HG02798 (cell line): ENCODE measurements around the gene NQO2.
"Not testable (repeated sequence)": the region's sequence is repeated elsewhere in the genome, so short reads cannot be mapped to it uniquely, and the experiment has no call there.

Experiments
- ATAC-seq: cut with Tn5 transposase; IDR thresholded peaks from one replicate; pipeline ENCODE4 v1.9.1; 2021; ENCODE audit warnings: mild to moderate bottlenecking; ENCODE audit not compliant: unreplicated experiment, poor library complexity

NQO2 gene

GRCh38 chr6:2988426-2989331, 11.0 kb upstream of the NQO2 start:
- peak; percentile 78 for ATAC-seq

GRCh38 chr6:2989332-2990247, 10.1 kb upstream of the NQO2 start:
- peak; percentile 71 for ATAC-seq

DNA sequence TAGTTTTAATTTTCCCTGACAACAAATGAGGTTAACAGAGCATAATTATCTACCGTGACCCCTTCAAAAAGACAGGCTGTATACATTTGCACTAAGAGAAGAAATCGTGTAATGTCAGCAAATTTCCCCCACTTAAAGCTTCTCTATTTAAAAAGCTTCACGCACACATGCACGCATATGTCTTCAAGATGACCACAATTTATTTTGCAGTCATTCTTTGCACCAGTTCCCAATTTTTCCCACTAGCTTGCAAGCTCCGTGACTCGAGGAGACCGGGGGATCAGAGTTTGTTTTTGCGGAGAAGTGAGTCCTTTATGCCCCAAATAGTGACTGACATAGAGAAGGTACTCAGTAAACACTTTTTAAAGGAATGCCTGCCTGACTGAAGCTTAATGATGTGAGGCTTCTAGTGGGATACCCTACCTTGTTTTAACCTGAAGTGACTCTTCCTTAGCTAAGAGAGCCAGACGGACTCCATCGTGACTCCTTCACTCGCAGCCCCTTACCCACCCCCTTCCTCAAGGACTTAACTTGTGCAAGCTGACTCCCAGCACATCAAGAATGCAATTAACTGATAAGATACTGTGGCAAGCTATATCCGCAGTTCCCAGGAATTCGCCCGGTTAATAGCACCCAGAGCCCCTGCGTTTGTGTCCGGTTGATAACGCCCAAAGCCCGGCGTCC, 9.3 kb upstream of the NQO2 start:
- ATAC-seq, result no peak

- ATAC-seq, result no peak
Observed at GRCh38 chr6:2990932-2991506, 8.7 kb upstream of the NQO2 start.

GRCh38 chr6:2992330-2992979, 7.2 kb upstream of the NQO2 start:
- ATAC-seq, result no peak

DNA sequence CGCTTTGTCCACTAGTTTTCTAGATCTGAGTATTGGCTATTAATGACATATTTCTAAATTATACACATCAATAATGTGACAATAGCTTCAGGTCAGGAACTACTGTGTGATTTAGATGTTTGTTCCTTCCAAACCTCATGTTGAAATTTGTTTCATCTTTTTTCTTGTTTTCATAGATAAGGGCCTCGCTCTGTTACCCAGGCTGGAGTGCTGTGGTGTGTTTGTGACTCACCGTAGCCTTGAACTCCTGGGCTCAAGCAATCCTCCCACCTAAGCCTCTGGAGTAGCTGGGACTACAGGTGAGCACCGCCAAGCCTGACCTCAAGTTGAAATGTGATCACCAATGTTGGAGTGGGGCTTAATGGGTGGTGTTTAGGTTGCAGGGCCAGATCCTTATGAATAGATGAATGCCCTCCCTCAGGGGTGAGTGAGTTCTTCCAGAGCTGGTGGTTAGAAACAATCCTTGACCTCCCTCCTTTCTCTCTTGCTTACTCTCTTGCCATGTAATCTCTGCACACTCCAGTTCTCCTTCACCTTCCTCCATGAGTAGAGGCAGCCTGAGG, 5.9 kb upstream of the NQO2 start:
- ATAC-seq, result no peak

DNA sequence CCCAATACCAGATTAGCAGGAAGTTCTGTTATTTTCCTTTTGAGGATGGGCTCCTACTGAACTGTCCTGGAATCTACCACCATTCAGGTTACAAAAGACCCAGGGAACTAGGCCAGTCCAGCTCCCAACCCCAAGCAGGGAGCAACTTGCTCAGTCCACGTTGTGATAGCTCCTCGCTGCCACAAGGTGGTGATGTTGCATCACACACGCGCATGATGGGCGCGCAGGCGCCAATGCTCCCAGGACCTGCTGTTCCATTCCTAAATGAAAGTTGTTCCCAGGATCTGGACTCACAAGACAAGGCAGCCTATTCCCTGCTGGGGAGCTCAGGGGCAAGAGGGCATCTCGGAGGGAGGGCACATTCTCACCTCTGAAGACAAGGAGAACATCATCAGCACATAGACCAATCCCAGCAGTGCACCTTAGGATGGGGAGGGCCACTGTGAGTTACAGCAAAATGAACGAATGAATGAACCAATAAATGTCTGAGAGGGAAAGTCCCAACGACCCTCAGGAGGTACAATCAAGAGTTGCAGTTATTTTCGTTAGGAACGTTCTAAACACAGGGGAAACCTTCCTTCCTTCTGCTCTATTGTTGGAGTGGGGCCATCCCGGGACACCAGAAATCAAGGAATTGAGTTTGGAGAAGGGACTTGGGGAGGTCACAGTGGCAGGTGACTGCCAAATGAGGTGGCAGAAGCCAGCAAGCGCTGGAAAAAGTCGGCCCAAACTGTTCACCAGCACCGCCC, 1.3 kb upstream of the NQO2 start:
- ATAC-seq, result peak; percentile 59

GRCh38 chr6:2998998-2999617, 586 bp upstream of the NQO2 start:
- ATAC-seq, result no peak

- ATAC-seq, result no peak
Observed at GRCh38 chr6:3001146-3001772, 1.6 kb downstream of the NQO2 start.

- no peak for ATAC-seq
Observed at GRCh38 chr6:3001773-3002293, 2.1 kb downstream of the NQO2 start.

DNA sequence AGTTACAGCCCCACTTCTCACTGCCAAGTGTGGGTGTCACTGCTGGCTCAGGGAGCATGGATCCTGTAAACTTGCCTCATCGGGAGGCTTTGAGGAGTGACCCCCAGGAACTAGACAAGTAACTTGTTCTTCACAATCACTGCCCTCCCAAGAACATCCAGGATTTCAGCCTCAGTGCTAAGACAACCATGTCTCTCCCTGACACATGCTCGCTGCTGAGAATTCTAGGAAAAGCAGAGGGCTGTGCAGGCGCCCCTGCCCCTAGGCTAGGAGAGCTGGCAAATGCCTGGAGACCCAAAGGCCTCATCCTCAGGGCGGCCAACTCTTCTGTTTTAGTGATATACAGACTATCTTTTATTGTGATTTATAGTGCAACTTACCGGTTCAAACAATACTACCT, 3.5 kb downstream of the NQO2 start:
- not testable (repeated sequence) for ATAC-seq

DNA sequence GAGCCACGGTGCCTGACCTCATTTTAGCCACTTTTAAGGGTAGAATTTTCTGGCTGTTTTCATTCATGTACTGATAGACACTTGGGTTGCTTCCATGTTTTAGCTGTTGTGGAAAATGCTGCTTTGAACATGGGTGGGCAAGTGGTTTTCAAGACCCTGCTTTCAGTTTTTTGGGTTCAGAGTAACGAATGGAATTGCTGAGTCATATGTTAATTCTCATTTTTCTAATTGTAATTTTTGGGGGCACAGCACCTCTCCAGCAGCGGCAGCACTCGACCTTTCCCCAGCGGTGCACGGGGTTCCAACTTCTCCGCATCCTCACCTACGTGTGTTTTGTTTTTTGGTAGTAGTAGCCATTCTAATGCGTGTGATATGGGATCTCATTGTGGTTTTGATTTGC, 5.4 kb downstream of the NQO2 start:
- ATAC-seq, result no peak

GRCh38 chr6:3005874-3006273, 6.2 kb downstream of the NQO2 start:
- no peak for ATAC-seq

GRCh38 chr6:3006476-3006875, 6.8 kb downstream of the NQO2 start:
- ATAC-seq, result no peak

GRCh38 chr6:3007571-3007970, 7.9 kb downstream of the NQO2 start:
- ATAC-seq, result no peak

GRCh38 chr6:3008712-3009265, 9.1 kb downstream of the NQO2 start:
- not testable (repeated sequence) for ATAC-seq

DNA sequence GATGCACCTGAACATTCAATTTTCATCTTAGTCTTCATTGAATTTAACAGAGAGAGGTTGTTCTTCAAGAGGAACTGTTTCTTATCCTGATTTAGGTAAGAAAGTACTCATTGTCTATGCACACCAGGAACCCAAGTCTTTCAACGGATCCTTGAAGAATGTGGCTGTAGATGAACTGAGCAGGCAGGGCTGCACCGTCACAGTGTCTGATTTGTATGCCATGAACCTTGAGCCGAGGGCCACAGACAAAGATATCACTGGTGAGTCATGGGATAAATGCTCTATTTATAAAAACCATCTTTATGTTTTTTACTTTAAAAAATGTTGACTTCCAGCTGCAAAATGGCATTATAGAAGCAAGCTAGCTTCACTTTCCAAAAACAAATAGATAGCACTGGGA, 10.2 kb downstream of the NQO2 start:
- no peak for ATAC-seq
